ENCODE measurements around the gene SLC8A3.

Gene SLC8A3

DNA sequence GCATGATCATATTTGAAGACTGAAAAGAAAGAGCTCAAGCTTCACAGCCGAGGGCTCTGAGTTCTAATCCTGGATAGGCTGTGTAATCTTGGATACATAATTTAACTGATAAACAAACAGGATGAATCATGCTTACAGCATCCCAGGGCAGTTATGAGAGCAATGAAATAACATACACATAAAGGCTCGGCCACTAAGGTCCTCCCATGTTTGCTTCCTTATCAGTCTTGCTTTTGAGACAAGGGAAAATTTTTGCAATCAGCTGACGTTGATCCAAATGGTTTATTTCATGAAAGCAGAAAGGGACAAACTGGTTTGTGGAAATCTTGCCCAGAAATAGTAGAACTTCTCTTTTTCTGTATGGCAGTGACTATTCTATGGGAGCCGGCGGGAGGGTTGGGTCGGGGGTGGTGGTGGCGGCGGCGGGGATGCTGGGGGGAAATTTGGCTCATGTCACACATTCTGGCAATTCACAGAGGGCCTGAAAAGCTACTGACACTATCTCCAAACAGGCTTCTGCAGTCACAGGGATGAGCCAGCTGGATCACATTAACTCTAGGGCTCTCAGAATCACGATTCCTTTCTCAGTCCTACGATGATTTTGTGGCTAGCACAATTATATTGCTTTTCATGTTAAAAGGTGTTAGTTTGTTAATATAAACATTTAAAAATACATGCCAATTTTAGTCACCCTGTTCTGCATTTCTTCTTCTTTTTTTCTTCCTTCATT is 124.5 kb downstream of the SLC8A3 start:
- no peaks in the 10 kb centered on the region for H3K9me3 ChIP-seq
- no peak for DNase-seq
- no peaks in the 10 kb centered on the region for H3K36me3 ChIP-seq
- no peak overlapping the region for H3K4me3 ChIP-seq (ENCODE audit: low read depth, low read length)
- H3K4me1 ChIP-seq, result no peaks in the 10 kb centered on the region
- peaks cover 18% of the 10 kb centered on the region for H3K27me3 ChIP-seq
- TF ChIP-seq, protein P1, sequence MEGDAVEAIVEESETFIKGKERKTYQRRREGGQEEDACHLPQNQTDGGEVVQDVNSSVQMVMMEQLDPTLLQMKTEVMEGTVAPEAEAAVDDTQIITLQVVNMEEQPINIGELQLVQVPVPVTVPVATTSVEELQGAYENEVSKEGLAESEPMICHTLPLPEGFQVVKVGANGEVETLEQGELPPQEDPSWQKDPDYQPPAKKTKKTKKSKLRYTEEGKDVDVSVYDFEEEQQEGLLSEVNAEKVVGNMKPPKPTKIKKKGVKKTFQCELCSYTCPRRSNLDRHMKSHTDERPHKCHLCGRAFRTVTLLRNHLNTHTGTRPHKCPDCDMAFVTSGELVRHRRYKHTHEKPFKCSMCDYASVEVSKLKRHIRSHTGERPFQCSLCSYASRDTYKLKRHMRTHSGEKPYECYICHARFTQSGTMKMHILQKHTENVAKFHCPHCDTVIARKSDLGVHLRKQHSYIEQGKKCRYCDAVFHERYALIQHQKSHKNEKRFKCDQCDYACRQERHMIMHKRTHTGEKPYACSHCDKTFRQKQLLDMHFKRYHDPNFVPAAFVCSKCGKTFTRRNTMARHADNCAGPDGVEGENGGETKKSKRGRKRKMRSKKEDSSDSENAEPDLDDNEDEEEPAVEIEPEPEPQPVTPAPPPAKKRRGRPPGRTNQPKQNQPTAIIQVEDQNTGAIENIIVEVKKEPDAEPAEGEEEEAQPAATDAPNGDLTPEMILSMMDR (IDR thresholded peaks at IDR 0.05; ENCODE audit: low read depth, low read length), result no peak

DNA sequence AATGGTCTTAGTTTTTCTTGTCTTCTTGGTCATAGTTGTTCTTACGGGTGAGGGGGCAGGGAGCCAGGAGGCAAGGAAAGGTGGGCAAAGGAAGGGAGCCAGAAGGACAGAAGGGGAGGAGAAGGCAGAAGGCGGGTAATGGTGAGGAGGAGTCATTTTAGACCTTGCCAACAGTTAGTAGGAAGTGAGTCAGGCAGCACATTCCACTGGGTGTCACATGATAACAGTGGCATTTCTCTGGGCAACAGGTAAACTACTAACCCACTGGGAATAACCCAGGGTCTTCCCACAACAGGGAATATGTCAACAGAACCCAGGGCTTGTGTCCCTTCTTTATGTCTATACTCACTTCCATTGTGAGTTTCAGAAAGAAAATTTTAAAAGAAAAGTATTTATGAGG is 127.6 kb downstream of the SLC8A3 start:
- H3K4me1 ChIP-seq, result no peaks in the 10 kb centered on the region
- TF ChIP-seq, protein P1 (IDR thresholded peaks at IDR 0.05; ENCODE audit: low read depth, low read length), result no peak
- peaks cover 19% of the 10 kb centered on the region for H3K27me3 ChIP-seq
- DNase-seq, result no peak
- no peak overlapping the region for H3K4me3 ChIP-seq (ENCODE audit: low read depth, low read length)
- H3K9me3 ChIP-seq, result no peaks in the 10 kb centered on the region
- no peaks in the 10 kb centered on the region for H3K36me3 ChIP-seq

DNA sequence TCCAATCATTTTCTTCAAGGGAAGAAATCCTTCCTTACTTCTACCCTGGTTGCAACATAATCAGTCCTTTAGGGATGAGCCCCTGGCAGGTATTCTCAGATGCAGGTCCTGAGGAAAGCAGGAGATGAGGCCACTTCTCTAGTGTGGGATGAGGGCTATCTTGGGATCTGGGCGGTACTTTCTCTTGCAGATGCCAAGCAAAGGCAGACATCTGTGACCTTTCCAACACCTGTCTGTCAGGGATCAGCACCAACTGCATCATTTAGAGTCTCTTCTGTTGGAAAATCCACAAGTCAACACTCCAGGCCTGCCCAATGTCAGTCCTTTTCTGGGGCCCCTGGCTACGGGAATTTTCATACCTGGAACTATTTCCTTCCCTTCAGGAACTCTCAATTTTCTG is 129.2 kb downstream of the SLC8A3 start:
- TF ChIP-seq, protein P1 (IDR thresholded peaks at IDR 0.05; ENCODE audit: low read depth, low read length), result no peak
- Histone ChIP-seq H3K36me3 (no peaks in the 10 kb centered on the region), H3K9me3 (no peaks in the 10 kb centered on the region), H3K27me3 (peaks cover 19% of the 10 kb centered on the region), H3K4me3 (ENCODE audit: low read depth, low read length) (no peak overlapping the region), H3K4me1 (no peaks in the 10 kb centered on the region)
- no peak for DNase-seq

DNA sequence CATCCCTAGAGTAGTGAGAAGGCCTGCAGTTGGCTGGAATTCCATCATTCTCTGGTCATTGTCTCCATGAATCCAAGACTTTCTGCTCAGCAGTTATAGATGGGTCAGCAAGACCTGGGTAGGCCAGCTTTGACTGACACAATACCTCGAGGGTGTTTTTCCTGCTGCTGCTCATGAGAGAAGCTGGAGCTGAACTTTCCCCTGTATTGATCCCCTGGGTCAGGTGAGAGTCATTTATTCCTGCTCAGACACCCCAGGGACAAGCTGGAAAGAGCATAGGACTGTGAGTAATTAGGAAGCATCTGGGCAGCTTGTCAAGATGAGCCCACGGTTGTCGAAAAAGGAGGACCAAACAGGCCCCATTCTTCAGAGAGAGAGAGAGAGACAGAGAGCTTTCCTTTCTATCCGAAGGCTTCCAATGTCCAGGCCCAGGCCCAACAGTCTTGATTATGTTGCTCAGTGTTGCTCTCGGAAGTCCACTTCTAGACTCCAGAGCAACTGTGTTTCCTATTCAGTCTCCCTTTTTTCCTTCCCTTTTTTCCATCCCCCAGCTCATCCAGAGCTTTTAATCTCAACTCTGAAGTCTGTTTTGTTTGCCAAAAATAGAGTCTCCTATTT is 131.1 kb downstream of the SLC8A3 start:
- H3K4me3 ChIP-seq (ENCODE audit: low read depth, low read length), result no peak overlapping the region
- TF ChIP-seq, protein P1 (IDR thresholded peaks at IDR 0.05; ENCODE audit: low read depth, low read length), result no peak
- no peaks in the 10 kb centered on the region for H3K36me3 ChIP-seq

DNA sequence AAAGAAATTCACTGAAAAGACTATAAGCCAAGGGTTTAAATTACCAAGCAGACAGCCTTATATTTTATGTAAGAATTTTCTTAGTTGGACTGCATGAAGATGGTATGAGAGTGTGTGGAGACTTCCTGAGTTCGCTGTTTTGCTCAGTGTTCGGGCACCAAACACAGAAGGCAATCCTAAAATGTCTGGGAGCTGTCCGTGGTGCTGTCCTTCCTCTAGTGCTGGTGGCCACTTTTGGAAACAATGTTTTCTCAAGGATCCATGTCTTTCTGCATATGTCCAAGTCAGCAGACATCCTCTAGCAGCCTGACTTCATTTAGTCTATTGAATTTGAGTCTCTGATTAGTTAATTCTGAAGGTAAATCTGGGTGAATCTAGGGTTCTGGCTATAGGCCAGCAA is 135.8 kb downstream of the SLC8A3 start:
- Histone ChIP-seq H3K36me3 (no peaks in the 10 kb centered on the region), H3K4me1 (no peaks in the 10 kb centered on the region; the same call in 1 of the 2 replicates), H3K9me3 (no peaks in the 10 kb centered on the region), H3K27me3 (peaks cover 1% of the 10 kb centered on the region; the same call in 1 of the 2 replicates), H3K4me3 (ENCODE audit: low read depth, low read length) (no peak overlapping the region)
- TF ChIP-seq, protein P1 (IDR thresholded peaks at IDR 0.05; ENCODE audit: low read depth, low read length), result no peak
- no peak for DNase-seq

More for the DNA sequence above, 131.1 kb downstream of the SLC8A3 start:
- Histone ChIP-seq H3K9me3 (no peaks in the 10 kb centered on the region), H3K27me3 (peaks cover 8% of the 10 kb centered on the region), H3K4me1 (no peaks in the 10 kb centered on the region)
- no peak for DNase-seq

DNA sequence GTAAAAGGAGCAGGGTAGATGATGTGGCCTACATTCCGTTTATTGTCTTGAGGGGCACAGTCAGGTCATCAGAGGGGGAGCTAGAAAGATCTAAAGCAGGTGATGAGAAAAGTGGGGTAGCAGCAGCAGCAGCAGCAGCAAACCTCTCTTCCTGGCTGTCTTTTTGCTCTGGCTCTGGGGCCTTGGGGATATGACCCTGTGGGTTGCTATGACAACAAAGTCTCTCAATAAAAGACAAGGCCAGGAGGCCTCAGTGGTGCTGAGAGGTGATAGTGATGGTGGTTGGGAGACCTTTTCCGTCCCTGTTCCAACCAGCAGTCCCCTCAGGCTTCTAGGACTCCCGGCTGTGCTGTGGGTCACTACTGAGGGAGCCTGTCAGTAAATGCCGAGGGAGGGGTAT is 138.6 kb downstream of the SLC8A3 start:
- no peaks in the 10 kb centered on the region; the same call in 1 of the 2 replicates for H3K4me1 ChIP-seq
- no peak overlapping the region for H3K4me3 ChIP-seq (ENCODE audit: low read depth, low read length)
- no peak for DNase-seq
- TF ChIP-seq, protein P1 (IDR thresholded peaks at IDR 0.05; ENCODE audit: low read depth, low read length), result no peak
- H3K36me3 ChIP-seq, result no peaks in the 10 kb centered on the region
- no peaks in the 10 kb centered on the region for H3K27me3 ChIP-seq
- no peaks in the 10 kb centered on the region for H3K9me3 ChIP-seq
